ENCODE data around the gene PRR20G.

The PRR20G gene

GRCh38 chr3:127266186-127266585 is 21.7 kb downstream of the PRR20G start:
- DNase-seq: no peak
- in situ Hi-C loops (cut with MboI; ENCODE audit: low pct_unique_long_range_greater_than_20kb, low sequenced_read_pairs): no loop called here

DNA sequence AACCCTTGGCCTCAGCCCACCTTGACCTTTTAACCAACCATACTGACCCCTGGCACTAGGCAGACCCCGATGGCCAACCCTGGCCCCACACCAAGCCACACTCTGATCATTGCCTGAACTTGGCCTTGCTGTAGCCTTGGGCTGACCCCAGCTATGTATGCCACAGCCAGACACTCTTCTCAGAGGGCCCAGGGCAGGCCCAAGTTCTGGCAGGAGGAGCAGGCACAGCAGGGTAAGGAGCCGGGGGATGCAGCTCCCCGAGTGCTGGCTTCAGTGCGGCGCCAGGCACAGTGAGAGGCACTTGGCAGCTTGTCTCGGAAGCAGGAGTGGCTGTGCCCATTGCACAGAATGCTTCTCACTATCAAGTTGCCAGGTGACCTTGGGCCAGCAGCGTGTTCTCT is 22.3 kb downstream of the PRR20G start:
- in situ Hi-C loops (cut with MboI; ENCODE audit: low pct_unique_long_range_greater_than_20kb, low sequenced_read_pairs): no loop called here
- no peak for DNase-seq

DNA sequence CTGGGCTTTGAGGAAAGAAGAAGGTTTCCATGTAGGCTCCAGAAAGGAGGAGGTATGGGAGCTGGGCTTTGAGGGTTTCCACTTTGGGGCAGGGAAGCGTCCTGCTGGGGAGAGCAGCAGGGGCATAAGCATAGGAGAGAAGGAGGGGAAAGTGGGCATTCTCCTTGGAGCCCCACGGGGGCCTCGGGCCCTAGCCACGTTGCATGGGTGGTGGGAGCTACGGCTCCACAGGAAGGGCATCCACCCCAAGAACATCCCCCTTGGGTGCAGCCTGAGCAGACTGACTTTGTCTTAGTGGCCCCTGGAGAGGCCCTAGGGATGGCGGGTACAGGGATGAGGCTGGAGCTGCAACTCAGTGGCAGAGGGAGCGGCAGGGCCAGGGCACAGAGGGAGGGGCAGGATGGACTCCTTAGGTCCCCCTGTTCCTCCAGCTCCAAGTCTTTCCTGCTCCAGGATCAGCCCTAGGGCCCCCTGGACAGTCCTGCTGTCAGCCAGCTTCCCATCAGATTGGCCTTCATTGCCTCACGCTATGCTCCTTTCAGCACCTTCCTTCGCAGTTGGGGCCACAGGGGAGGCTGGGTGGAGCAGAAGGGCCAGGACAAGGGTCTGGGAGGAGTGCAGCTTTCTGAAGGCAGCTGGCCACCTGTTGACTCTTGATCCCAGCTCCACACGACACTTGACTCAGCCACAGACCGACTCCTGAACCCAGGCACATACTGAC is 22.9 kb downstream of the PRR20G start:
- DNase-seq: no peak
- in situ Hi-C loops (cut with MboI; ENCODE audit: low pct_unique_long_range_greater_than_20kb, low sequenced_read_pairs): no loop called here

GRCh38 chr3:127264292-127264691 is 23.6 kb downstream of the PRR20G start:
- DNase-seq: no peak
- in situ Hi-C loops (cut with MboI; ENCODE audit: low pct_unique_long_range_greater_than_20kb, low sequenced_read_pairs): no loop called here

- in situ Hi-C loops (cut with MboI; ENCODE audit: low pct_unique_long_range_greater_than_20kb, low sequenced_read_pairs): no loop called here
- no peak for DNase-seq
Measured at GRCh38 chr3:127263586-127264231, 24.1 kb downstream of the PRR20G start.

DNA sequence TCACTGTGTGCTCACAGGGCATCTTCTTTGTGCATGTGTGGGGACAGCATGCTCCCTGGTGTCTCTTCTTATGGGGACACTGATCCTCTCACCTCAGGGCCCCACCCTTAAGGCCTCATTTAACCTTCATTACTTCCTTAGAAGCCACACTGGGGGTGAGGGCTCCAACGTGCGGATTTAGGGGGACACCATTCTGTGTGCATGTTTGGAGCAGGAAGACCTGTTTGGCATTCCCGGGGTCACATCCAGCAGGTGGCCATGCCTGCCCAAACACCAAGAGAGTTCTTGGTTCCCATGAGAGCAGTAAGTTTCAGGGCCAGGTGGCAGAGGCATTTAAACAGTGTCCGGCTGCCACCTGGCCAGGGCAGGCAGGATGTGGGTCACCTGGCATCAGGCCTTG is 24.8 kb downstream of the PRR20G start:
- in situ Hi-C loops (cut with MboI; ENCODE audit: low pct_unique_long_range_greater_than_20kb, low sequenced_read_pairs): no loop called here
- no peak for DNase-seq

DNA sequence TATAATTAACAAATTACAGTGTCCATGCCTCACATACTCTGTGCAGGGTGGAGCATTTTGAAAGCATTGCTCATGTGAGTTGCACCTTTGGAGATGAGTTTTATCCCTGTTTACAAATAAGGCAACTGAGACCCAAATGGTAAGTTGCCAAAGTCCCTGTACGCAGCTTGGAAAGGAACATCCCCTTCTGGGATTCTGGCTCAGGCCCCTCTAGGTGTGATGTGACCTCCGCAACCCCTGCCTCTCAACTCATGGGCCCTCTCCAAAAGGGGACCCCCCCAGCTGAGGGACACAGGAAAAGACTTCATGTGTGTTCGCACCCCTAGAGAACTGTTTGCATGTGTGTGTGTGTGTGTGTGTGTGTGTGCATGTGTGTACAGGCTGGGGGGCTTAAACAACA is 25.3 kb downstream of the PRR20G start:
- in situ Hi-C loops (cut with MboI; ENCODE audit: low pct_unique_long_range_greater_than_20kb, low sequenced_read_pairs): no loop called here
- DNase-seq: no peak

GRCh38 chr3:127261925-127262324 is 25.9 kb downstream of the PRR20G start:
- in situ Hi-C loops (cut with MboI; ENCODE audit: low pct_unique_long_range_greater_than_20kb, low sequenced_read_pairs): no loop called here

DNA sequence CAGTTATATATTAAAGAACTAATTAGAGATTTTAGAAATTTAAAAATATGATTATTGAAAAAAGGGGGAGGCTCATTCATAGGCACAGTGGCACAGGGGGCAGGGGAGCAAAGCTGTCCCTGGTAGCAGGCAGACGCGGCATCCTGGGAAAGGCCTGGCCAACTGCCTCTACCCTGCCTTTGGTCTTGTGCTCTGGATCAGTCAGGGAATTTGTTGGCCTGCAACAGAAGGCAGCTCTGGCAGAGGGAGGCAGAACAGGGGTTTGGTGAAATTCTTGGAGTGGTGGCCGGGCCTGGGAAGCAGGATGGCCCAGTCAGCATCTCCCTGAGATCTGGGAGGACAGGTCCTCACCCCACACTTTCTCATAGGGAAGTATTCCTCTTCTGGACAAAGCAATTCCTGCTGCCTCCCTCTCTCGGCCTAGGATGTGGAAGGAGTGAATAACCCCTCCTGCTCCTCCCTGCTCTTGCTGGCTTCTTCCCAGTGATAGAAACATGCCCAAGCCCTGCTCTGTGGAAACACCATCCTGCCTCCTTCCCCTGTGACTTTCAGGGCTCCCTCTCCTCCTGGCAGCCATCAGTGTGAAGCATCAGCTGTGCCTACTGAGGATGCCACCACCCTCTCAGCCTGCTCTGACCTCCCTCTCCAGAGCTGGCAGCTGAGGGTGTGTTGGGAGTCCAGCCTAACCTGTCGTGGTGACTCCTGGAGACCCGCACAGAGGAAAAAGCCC is 26.9 kb downstream of the PRR20G start:
- in situ Hi-C loops (cut with MboI; ENCODE audit: low pct_unique_long_range_greater_than_20kb, low sequenced_read_pairs): no loop called here
- no peak for DNase-seq

More at GRCh38 chr3:127261925-127262324, 25.9 kb downstream of the PRR20G start:
- no peak for DNase-seq

DNA sequence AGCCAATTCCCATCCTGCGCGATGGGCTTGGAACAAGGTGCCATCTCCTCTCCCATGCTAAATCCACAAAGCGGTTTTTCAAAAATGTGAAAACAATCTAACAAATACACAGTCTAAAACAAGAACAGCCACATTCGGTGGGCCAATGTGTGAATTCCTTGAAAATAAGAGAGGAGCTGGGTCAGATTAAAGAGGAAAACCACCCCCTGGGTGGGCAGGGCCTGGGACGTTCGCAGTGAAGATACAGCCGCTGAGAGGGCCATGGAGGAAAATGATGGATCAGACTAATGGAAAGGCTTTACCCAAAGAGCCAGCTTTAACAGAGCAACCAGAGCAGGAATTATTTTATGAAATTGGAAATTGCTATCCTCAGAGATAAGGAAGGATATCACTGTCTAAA is 27.4 kb downstream of the PRR20G start:
- DNase-seq: no peak
- in situ Hi-C loops (cut with MboI; ENCODE audit: low pct_unique_long_range_greater_than_20kb, low sequenced_read_pairs): no loop called here

- in situ Hi-C loops (cut with MboI; ENCODE audit: low pct_unique_long_range_greater_than_20kb, low sequenced_read_pairs): no loop called here
- DNase-seq: no peak
Measured at GRCh38 chr3:127259882-127260281, 28.0 kb downstream of the PRR20G start.

DNA sequence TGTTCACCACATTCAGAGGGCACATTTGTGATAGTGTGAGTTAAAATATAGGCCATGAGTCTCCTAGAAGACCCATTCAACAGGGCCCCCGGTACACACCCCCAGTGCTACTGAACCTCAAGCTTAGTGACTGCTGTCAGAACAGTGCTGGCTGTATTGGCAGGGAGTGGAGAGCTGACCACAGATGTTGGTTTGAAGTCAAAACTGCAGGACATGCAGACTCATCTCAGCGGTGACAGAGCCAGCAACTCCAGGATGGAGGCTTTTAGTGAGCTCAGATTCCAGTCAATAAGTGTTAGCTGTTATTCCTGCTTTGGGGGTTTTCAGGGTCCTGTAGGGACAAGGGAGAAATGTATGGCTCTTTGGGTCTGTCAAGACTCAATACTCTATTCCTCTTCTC is 29.1 kb downstream of the PRR20G start:
- DNase-seq: no peak
- in situ Hi-C loops (cut with MboI; ENCODE audit: low pct_unique_long_range_greater_than_20kb, low sequenced_read_pairs): no loop called here

DNA sequence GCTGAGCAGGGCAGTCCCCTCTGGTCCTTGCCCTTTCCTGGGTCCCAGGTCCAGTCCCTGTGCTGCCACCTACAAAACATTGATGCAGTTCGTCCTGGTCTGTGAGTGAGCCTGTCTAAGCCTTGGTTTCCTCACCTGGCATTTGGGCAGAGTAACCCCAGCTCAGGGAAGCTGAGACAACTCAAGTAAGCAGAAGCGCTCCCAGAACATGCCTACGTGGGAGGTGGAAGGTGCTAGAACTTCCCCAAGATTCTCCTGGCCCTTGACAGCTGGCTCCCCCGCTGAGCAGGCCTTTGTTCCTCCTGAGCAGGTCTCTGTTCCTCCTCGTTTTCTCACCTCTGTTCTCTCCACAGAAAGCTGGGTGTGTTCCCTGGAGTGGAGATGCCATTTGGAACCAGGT is 30.5 kb downstream of the PRR20G start:
- no peak for DNase-seq
- in situ Hi-C loops (cut with MboI; ENCODE audit: low pct_unique_long_range_greater_than_20kb, low sequenced_read_pairs): no loop called here

DNA sequence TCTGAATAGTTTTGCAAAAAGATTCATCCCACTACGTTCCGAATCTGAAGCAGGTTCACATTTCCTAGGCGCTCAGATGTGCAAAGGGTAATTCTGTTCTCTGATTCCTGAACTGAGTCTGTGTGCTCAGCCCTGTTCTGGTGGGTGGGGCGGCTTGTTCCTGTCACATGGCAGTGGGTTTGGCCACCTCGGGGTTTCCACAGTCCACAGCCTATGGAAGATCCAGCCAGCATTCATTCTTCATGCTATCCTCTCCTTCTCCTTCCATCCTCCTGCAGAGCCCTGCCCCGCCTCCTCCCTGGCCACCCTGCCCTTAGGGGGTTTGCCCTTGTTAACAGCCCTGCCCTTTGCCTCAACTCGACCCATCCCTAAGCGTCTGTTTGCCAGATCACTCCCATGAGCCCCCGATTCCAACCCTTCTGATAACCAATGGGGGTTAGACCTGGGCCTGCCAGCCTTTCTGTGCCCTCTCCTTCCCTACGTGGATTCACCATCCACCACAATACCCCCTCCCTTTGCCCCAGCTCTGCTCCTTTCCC is 31.0 kb downstream of the PRR20G start:
- in situ Hi-C loops (cut with MboI; ENCODE audit: low pct_unique_long_range_greater_than_20kb, low sequenced_read_pairs): no loop called here
- DNase-seq: no peak

GRCh38 chr3:127256138-127256537 is 31.7 kb downstream of the PRR20G start:
- DNase-seq: no peak
- in situ Hi-C loops (cut with MboI; ENCODE audit: low pct_unique_long_range_greater_than_20kb, low sequenced_read_pairs): no loop called here

DNA sequence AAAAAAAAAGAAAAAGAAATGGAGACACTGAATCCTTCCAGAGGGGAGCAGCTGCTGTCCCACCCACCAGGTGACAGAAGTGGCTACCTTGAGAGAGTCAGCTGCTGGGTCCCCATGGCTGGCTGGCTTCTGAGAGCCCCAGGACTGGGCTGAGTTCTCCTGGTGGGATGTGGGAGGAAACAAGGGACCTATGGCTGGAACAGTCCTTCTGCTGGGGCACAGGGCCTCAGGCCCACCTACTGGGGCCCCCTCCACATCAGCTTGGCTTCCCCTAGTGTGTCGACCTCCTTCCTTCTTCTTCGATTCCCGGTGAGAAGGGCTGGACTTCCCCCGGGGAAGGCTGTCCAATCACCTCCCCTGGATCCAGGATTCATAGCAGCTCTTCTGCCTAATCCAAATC is 32.3 kb downstream of the PRR20G start:
- in situ Hi-C loops (cut with MboI; ENCODE audit: low pct_unique_long_range_greater_than_20kb, low sequenced_read_pairs): no loop called here
- no peak for DNase-seq

DNA sequence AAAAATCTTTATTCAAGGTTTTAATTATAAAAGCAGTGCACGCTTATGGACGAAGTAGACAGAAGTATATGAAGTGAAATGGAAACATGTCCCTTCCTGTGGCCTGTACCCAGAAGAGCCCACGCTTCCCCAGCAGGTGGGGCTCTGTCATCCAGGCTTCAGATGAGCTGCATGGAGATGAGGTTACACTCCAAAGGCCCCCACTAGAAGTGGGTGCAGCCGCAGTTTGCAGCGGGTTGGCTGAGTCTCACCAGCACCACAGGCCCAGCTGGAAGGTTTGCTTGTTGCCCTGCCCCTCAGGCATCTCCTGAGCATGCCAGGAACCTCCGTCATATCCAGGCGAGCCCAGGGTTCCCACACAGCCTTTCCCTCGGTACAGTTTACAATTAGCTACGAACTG is 33.1 kb downstream of the PRR20G start:
- in situ Hi-C loops (cut with MboI; ENCODE audit: low pct_unique_long_range_greater_than_20kb, low sequenced_read_pairs): no loop called here

DNA sequence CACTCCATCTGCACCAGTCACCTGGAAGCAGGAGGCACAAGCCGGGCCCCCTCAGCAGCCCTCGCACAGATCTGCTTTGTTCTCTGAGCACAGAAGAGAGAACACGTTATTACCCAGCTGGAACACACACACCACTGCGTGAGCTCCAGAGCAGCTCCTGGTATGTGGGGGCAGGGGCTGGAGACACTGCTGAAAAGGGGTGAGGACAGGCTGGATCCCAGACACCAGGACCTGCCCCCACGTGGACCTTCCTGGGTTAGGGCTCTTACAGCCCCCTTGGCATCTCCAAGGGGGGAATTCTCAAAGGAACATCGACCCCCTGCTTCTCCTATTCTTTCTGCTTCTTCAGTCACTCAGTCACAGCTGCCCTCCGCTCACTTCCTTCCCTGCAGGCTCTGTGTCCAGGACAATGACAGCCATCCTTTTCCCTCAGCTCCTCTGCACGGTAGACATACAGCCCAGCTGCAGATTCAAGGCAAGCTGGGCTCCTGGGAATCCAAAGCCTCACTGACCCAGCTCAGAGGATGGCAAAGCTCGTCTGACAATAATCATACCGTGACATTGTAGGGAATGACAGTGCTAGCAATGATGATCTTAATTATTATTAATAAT is 33.7 kb downstream of the PRR20G start:
- in situ Hi-C loops (cut with MboI; ENCODE audit: low pct_unique_long_range_greater_than_20kb, low sequenced_read_pairs): no loop called here
- no peak for DNase-seq

More for the DNA sequence above, 33.1 kb downstream of the PRR20G start:
- no peak for DNase-seq

GRCh38 chr3:127253491-127253890 is 34.4 kb downstream of the PRR20G start:
- in situ Hi-C loops (cut with MboI; ENCODE audit: low pct_unique_long_range_greater_than_20kb, low sequenced_read_pairs): no loop called here
- DNase-seq: no peak

DNA sequence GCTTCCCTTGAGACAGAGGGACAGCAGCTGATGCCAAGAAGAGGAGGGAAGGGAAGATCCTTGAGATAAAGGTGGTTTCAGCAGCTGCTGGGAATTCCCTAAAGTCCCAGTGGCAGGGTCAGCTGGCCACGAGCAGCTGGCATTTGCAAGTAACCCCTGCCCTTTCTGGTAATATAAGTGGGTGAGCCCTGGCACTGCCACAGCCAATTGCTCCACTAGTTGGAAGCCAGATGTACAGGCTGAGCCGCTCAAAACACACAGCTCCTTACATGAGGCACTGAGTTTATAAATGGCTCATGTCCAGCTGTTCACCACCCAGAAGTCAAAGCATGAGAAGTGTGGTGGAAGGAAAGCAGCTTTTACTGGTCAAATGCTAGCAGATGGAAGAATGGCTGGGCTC is 35.4 kb downstream of the PRR20G start:
- in situ Hi-C loops (cut with MboI; ENCODE audit: low pct_unique_long_range_greater_than_20kb, low sequenced_read_pairs): no loop called here
- DNase-seq: no peak

Data from KBM-7 (cell line).